Measurements from ENCODE around the gene SKIL.

The SKIL gene

DNA sequence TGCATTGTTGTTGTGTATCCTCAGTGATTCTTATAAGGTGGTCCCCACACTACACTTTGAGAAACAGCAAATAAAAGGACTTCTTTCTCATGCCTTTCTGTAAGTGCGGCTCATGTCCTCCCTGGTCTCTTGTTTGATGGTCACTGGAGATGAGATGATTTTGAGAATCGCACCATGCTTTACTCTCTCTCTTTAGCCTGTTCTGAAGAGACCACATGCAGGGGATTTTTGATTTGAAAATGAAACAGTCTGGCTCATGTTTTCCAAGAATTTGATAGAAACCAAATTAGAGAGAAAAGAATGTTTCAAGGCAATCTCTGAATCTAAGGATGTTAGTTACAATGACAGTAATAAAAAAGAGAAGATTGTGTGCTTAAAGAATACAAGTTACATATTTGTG, 79.2 kb downstream of the SKIL start:
- DNase-seq (ENCODE audit: low read depth in 2 of 2), result no peak

DNA sequence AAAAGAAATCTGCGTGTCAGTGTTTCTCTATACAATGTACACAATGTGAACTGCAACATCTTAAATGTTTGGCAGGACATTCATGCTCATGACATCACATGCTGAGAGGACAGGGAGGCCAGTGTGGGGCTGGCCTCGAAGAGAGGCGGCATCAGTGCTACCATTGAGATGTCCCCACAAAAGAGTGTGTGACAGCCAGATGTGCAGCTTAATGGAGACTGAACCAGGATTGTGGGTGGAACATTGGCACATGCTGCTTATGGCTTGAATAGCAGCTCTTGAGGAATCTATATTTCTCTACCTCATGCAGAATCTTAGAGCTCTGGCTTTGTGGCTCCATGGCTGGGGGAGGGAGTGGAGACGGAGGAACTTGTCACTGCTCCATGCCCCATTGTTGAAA, 79.7 kb downstream of the SKIL start:
- no peak for DNase-seq (ENCODE audit: low read depth in 2 of 2)

DNA sequence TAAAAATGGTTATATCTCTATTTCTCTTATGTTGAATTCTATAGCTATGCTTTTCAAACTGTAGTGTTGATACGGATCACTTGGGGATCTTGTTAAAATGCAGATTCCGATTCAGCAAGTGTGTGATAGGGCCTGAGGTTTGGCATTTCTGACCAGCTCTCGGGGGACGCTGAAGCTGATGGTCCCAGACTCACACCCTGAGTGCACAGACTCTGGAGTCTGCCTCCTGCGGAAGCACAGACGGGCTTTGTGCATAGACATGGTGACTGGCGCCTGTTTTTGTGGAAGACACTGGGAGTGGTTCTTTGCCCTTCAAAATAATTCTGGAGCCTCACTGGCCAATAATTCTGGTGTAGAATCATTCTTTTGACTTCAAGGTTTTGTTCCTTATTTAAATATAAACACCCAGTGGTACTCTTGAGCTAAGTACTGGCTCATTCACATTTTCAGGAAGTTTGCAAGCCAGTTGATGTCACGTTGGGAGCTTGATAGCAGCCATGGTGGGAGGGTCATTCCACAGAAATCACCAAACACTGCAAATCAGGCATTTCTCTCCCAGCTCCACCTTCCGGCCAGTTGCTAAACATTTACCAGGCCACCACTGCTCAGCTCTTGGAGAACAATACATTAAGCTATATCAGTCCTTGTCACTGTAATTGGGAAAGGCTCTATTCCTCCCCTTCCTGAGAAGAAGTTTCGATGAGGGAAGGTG, 80.3 kb downstream of the SKIL start:
- DNase-seq (ENCODE audit: low read depth in 2 of 2), result no peak

DNA sequence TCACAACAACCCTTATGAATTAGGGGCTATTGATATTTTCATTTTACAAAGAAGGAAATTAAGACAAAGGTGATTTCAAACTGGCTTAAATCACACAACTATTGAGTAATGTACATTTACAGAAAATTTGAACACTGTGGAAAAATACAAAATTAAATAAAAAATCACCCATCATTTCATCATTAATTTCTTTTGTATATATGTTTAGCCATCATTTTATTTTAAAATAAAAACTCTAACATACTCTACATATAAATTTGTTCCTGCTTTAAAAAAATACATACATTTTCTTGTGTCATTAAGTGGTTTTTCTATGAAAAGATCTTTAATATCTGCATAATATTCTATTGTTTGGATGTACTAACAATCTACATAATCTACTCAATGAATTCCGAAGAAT, 81.3 kb downstream of the SKIL start:
- DNase-seq (ENCODE audit: low read depth in 2 of 2), result no peak

DNA sequence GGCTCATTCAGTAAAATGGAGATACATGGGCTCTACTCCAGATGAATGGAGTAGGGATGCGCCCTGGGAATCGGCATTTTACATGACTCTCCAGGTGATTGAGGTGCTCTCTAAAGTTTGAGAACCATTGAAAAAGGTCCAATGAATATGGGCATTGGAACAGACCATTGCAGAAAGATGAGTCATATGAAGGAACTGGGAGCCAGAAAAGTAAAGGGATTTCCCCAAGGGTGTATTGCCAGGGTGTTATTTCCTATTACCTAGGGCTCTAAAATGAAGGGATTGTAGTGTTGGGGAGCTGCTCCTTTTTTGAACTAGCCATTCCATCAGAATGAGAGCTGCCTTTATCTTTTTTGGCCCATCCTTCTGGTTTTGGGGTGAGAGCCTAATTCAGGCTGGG, 82.8 kb downstream of the SKIL start:
- no peak for DNase-seq (ENCODE audit: low read depth in 2 of 2)

DNA sequence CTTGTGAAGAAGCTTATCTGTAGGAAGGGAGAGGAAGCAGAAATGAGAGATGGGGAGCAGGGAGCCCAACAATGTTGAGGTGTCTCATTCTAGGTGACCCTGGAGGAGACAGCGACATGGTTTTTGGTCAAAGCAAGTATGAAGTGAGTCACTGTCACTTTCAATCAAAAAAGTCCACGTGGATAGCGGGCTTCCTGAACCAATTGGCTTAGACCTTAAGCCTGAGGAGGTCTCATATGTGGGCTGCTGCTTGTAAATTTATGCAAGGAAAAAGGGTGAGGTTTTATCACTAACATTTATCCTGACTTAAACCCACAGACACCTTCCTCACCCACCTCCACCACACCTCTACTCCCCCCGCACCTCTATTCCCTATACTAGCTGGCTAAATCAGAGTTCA, 83.9 kb downstream of the SKIL start:
- no peak for DNase-seq (ENCODE audit: low read depth in 2 of 2)

DNA sequence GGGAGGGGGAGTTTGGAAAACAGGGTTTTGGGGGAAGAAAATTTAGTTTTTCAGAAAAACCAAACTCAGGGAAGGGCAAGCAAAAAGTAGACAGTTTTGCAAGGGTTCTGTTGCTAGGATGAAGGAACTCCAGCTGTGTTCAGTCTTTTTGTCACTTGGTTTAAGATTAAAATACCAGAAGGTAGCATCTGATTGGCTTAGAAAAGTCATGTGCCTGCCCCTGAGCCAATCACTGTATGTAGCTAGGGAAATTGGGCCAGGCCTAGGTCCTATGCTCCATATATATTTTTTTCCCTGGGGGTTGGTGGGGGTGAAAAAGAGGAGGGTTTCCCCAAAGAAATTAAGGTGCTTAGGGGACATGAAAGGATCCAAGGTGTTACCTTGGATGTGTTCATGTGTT, 85.4 kb downstream of the SKIL start:
- no peak for DNase-seq (ENCODE audit: low read depth in 2 of 2)

DNA sequence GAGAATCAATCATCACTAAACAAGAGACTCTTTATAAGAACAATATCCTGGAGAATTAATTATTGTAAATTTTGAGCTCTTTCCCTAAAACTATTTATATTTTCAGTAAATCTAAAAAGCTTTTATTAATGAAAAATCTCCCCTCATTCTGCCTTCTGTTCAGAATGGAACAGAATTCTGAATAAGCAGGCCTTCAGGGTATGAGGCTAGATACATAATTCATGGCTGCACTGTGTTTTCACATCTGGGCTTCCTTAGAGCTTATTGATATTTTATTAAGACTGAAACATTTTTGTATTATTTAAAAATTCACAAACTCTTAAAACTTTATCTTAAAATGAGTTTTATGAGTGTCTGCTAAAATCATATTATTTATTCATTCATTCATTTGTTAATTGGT, 85.9 kb downstream of the SKIL start:
- DNase-seq (ENCODE audit: low read depth in 2 of 2), result no peak
